Activated CD4-positive, alpha-beta T cell treated with anti-CD3 and anti-CD28 coated beads, Interleukin-2, Interleukin-4, amounts not matched to agents 100 ng/mL and 50 ng/mL, durations not matched to agents 16 hours and 8 hours (primary cell): ENCODE results near the gene CCNJ.
"Not testable (repeated sequence)": the region's sequence is repeated elsewhere in the genome, so short reads cannot be mapped to it uniquely, and the experiment has no call there.

ENCODE experiments used
- DNase-seq: peaks from one replicate; pipeline ENCODE4 v3.0.0-alpha.2; 2020; ENCODE audit warnings: low spot score

The CCNJ gene, protein sequence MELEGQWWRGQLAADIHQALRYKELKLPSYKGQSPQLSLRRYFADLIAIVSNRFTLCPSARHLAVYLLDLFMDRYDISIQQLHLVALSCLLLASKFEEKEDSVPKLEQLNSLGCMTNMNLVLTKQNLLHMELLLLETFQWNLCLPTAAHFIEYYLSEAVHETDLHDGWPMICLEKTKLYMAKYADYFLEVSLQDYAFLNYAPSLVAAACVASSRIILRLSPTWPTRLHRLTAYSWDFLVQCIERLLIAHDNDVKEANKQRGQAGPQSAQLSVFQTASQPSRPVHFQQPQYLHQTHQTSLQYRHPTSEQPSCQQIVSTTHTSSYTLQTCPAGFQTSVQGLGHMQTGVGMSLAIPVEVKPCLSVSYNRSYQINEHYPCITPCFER

GRCh38 chr10:96043033-96043892 is at the start of gene CCNJ:
CCNJ (plus strand) TSS chr10:96043583; CDS start chr10:96044394, 811 bp downstream.
- DNase-seq: peak; percentile 83

- DNase-seq: not testable (repeated sequence)
Measured at GRCh38 chr10:95994376-95994775, 49.0 kb upstream of the CCNJ start.

DNA sequence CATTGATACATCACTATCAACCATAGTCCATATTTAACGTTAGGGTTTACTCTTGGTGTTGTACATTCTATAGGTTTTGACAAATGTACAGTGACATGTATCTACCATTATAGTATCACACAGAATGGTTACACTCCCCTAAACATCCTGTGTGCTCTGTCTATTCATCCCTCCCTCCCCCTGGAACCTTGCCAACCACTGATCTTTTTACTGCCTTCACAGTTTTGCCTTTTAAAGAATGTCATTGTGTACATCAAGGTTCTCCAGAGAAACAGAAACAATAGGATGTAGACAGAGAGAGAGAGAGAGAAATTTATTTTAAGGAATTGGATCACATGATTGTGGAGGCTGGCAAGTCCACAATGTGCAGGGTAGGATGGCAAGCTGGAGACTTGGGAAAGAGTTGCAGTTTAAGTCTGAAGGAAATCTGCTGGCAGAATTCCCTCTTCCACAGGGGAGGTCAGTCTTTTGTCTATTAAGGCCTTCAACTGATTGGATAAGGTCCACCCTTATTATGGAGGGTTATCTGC is 45.1 kb upstream of the CCNJ start:
- no peak for DNase-seq

DNA sequence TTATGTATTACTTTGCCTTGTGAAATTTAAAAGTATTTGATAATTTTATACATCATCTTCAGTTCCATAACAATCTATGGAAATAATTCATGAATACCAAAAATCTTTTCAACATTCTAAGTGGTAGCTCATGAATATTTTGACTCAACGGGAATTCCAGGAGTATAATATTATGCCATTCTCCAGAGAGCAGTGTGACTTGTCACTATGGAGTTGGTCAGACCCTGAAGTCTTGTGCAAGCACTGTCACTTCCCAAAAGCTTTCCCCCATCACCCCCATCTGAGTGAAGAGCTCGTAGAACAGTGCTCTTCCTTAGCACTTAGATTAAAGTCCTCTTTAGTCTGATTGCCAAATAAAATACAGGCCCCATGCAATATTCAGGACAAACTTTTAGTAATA is 29.4 kb upstream of the CCNJ start:
- no peak for DNase-seq

GRCh38 chr10:96014473-96015102 is 28.8 kb upstream of the CCNJ start:
- DNase-seq: no peak

DNA sequence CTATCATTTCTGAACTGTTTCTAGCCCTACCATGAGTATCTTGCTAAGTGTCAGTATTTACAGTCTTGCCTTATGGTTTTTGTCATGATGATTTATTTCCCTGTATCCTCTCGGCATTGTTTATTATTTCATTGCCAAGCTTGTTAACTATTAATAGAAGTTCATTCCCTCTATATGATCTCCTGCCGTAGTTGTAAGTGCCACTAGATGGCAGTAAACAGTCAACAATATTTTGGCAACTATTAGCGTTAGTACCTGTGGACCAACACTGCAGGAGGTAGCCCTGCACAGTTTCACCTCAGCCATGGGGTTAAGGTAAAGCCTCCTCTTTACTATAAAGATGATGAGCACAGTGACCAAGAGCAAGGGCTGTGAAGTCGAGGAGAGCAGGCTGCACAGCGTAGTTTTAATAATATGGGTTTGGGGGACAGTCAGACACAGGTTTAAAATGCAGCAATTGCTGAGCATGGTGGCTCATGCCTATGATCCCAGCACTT is 26.1 kb upstream of the CCNJ start:
- peak; percentile 66 for DNase-seq

GRCh38 chr10:96021332-96021731 is 22.1 kb upstream of the CCNJ start:
- no peak for DNase-seq

DNA sequence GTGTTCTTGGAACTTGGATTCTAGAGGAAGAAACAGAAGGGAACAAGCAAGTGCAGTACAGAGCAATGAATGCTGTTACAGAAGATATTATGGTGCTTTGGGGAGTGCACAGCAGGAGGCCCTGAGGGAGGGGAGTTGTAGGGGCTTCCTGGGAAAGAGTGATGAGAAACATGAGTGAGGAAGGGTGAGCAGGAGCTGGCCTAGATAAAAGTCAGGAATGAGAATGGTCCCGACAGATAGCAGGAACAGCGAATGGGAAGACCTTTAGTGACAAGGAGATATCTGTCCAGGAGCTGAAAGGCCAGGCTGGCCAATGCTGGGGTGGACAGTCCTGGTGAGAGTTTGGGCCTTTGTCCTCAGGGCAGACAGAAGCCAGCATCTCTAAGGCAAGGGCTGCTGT is 20.6 kb upstream of the CCNJ start:
- DNase-seq: no peak

DNA sequence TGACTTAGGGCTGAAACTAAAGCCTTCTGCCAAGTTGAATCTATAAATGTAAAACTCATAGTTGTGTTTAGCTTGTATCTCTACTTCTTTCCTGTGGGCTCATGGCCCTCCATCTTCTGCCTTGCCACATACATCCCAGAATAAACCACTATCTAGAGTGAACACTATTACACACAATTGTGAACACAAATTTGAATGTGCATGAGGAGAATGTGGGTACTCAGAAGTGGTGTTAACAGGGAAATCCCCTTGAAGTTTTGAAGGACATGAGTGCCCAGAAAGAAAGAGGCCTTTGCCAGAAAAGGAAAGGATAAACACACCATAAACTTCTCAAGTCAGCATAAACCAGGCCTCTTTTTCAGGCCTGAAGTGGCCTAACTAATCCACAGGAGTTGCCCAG is 20.2 kb upstream of the CCNJ start:
- no peak for DNase-seq

DNA sequence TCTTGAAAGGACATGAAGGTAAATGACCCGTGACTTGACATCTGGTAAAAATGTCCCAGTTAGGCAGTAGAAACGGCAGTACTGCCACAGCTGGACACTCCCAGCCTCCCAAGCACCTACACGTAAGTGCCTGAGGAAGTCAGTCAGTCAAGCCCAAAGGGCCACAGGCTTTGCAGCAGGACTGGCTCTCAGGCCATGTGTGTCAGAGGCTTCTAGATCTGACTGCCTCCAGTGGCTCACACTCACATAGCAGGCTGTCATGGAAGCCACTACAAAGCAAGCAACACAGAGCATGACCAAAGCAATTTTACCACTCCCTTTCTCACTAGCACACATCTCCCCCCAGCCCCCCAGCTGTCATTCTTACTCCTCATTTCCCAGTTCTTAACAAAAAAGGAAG is 17.8 kb upstream of the CCNJ start:
- peak; percentile 7 for DNase-seq

DNA sequence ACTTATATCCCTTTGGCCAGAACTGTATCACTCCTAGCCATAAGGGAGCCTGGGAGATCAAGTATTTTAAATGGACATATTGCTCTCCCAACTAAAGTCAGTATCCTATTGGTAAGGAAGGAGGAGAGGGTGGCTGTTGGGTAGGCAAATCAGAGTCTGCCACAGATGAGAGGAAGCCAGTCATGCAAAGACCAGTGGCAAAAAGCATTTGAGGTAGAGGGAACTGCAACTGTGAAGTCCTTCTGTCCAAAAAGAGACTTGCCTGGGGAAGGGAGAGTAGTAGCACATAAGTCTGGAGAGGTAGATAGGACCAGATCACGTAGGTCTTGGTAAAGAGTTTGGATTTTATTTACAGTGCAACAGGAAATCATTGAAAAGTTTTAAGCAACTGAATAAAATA is 8.8 kb upstream of the CCNJ start:
- DNase-seq: no peak

DNA sequence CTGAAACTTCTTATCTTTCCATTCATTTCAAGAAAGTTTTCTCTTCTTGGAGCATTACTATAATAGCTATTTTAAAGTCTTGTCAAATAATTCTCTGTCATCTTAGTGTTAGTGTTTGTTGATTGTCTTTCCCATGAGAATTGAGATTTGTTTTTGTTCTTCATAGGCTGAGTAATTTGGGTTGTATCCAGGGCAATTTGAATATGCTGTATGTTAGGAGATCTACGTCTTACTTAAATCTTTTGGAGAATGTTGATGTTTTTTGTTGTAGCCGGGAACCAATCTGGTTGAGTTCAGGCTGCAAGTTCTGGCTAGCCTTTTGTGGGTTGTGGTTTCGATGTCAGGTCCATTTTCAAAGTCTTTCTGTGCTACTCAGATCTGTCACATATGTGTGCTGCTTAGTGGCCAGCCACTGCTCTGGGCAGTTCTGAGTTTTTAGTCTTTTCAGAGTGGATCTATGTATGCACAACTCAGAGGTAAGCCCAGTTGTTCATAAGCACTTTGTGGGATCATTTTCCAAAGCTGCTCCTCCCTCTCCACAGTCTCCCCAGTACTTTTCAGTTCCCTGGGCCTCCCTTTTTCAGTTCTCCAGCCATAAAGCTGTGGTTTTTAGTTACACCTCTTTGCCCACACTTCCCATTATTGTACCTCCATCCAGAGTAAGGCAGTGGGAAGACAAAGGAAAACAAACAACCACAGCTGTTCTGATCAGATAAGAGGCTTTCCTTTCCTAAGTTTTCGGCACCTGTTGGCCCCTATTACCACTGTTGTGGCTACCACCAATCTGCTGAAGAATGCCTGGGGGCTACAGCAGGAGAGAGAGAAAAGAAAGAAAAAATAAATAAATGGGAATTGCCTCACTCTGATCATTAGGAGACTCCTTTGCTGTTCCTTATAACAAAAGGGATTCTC is 4.7 kb upstream of the CCNJ start:
- no peak for DNase-seq

- DNase-seq: no peak
Measured at GRCh38 chr10:96041146-96041545, 2.2 kb upstream of the CCNJ start.

- peak; percentile 42 for DNase-seq
Measured at GRCh38 chr10:96043893-96044715, 721 bp downstream of the CCNJ start.

- DNase-seq: no peak
Measured at GRCh38 chr10:96044736-96045135, 1.4 kb downstream of the CCNJ start.

DNA sequence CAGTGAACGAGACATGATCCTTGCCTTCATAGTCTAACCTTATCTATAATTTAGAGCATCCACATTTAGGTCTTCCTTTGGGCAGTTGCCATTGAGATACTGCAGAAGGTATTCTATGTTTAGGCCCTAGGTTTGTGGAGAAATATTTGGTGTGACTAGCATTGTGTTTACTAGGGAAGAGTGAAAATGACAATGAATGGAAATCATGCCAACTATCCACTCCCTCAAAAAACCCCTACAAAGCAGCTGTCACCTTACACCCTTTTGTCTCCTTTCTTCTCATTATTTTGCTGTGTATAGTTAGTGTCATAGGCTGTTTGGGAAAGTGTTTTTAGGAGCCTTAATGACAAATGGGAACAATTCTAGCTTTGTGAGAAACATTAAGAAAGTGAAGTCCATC is 3.2 kb downstream of the CCNJ start:
- no peak for DNase-seq

- no peak for DNase-seq
Measured at GRCh38 chr10:96047004-96047649, 3.7 kb downstream of the CCNJ start.

- not testable (repeated sequence) for DNase-seq
Measured at GRCh38 chr10:96047925-96048324, 4.5 kb downstream of the CCNJ start.

- DNase-seq: no peak
Measured at GRCh38 chr10:96049340-96049739, 6.0 kb downstream of the CCNJ start.

GRCh38 chr10:96053985-96054384 is 10.6 kb downstream of the CCNJ start:
- DNase-seq: no peak
